ENCODE measurements around the gene MPP2. TPM values are rescaled to one million over a fixed set of nuclear protein-coding genes. Genes with fewer than 3 reads are reported as not detected.

Gene MPP2
- total and polyA plus RNA-seq, 2 of the 13 experiments (the other 11 are each of a cell fraction or from before 2014, with no cell fraction given) = 0.20 to 1.7 TPM

GRCh38 chr17:43938838-43939182 is 31.5 kb upstream of the MPP2 start:
- no peak overlapping the region for H3K4me3 ChIP-seq (replicated peaks in 1 of 3; ENCODE audit: insufficient read depth in 1 of 3, low read depth in 2 of 3, low read length in 3 of 3)
- H3K27me3 ChIP-seq (ENCODE audit: control insufficient read depth in 1 of 2, insufficient read depth in 2 of 2, low read length in 2 of 2) = peaks cover 18 to 76% of the 10 kb centered on the region in 2 experiments
- ATAC-seq (no peak), FAIRE-seq (no peak), DNase-seq (ENCODE audit: low spot score) (no peak)
- no peak overlapping the region for H3K27ac ChIP-seq (ENCODE audit: extremely low read length, insufficient read depth, low read length)
- WGBS (ENCODE audit: low lambda C conversion rate) = 18% methylated on average over 4 of the region's 6 CpGs
- no peaks in the 10 kb centered on the region for H3K36me3 ChIP-seq (replicated peaks in 1 of 2; ENCODE audit: control insufficient read depth in 1 of 2, insufficient read depth in 2 of 2, low read length in 2 of 2)
- ChIA-PET CTCF (ENCODE audit: low intra/inter-chr PET ratio, low total read pairs) (no interaction called here), POLR2A (interaction anchor here (0.7 kb wide), 1 partner anchor 100 kb away, joined by 5 read pairs; no protein-coding TSS in a partner anchor)
- peaks cover 5% of the 10 kb centered on the region for H3K4me1 ChIP-seq (ENCODE audit: insufficient read depth, low read length)
- intact Hi-C loops (cut with micrococcal nuclease; ENCODE audit: unreplicated experiment) (no loop called here), in situ Hi-C loops (cut with HindIII; ENCODE audit: extremely low pct_ligation_motif_present, low pct_unique_long_range_greater_than_20kb) (no loop called here)
- no peak for TF ChIP-seq MZF1 (CRISPR knock-in tag; IDR thresholded peaks at IDR 0.05; ENCODE audit: borderline replicate concordance)
- TF ChIP-seq ZBTB14 (CRISPR knock-in tag; IDR thresholded peaks at IDR 0.05) = 0 out of 2 replicates have a peak, but pooled peaks have one; percentile 0
- H3K9ac ChIP-seq (ENCODE audit: insufficient read depth, low read depth, low read length) = no peak overlapping the region
- H3K4me2 ChIP-seq (ENCODE audit: low read depth, low read length) = no peak overlapping the region
- no peaks in the 10 kb centered on the region for H3K9me3 ChIP-seq (ENCODE audit: low read length)
- H3K79me2 ChIP-seq (ENCODE audit: insufficient read depth, low read length) = no peaks in the 10 kb centered on the region
- H2AFZ ChIP-seq (ENCODE audit: low read length) = no peak overlapping the region
- no TSS peak for BruUV-seq (replicated peaks)
- H4K20me1 ChIP-seq (ENCODE audit: insufficient read depth, low read length) = no peaks in the 10 kb centered on the region

DNA sequence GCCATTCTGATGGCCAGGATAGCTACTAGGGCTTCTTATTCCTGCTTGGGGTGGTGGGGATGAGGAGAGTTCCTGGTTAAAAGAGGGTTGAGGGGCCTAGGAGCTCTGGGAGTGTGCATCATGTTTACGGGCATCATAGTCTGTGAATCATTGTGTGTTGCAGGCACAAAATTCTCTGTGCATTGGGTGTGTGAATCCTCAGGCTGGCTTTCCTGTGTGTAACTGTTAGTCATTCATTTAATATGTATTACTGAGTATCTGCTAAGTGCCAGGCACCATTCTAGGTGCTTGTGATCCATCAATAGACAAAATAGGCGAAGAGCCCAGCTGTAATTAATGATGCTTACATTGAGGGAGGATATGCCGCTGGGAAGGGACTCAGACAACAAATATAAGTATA is 29.1 kb upstream of the MPP2 start:
- no peak for DNase-seq (ENCODE audit: low spot score)
- H3K4me2 ChIP-seq (ENCODE audit: low read depth, low read length) = no peak overlapping the region
- H2AFZ ChIP-seq (ENCODE audit: low read length) = no peak overlapping the region
- no peak overlapping the region for H3K9ac ChIP-seq (ENCODE audit: insufficient read depth, low read depth, low read length)
- no peak overlapping the region for H3K27ac ChIP-seq (ENCODE audit: extremely low read length, insufficient read depth, low read length)
- no peak overlapping the region for H3K4me3 ChIP-seq (replicated peaks in 1 of 3; ENCODE audit: insufficient read depth in 1 of 3, low read depth in 2 of 3, low read length in 3 of 3)
- no peak for FAIRE-seq
- ATAC-seq = no peak
- H3K9me3 ChIP-seq (ENCODE audit: low read length) = no peaks in the 10 kb centered on the region
- CTCF ChIA-PET (ENCODE audit: low intra/inter-chr PET ratio, low total read pairs) = no interaction called here
- peaks cover 9 to 63% of the 10 kb centered on the region in 2 experiments for H3K27me3 ChIP-seq (ENCODE audit: control insufficient read depth in 1 of 2, insufficient read depth in 2 of 2, low read length in 2 of 2)
- in situ Hi-C loops (cut with HindIII; ENCODE audit: extremely low pct_ligation_motif_present, low pct_unique_long_range_greater_than_20kb) = no loop called here
- H4K20me1 ChIP-seq (ENCODE audit: insufficient read depth, low read length) = no peaks in the 10 kb centered on the region
- H3K4me1 ChIP-seq (ENCODE audit: insufficient read depth, low read length) = peaks cover 16% of the 10 kb centered on the region
- TF ChIP-seq ZNF12 (CRISPR knock-in tag; IDR thresholded peaks at IDR 0.05) (no peak), FOXK2 (IDR thresholded peaks at IDR 0.05) (no peak), SNAPC2 (CRISPR knock-in tag; IDR thresholded peaks at IDR 0.05) (no peak), ZNF24 (IDR thresholded peaks at IDR 0.05) (no peak), MXD1 (CRISPR knock-in tag; IDR thresholded peaks at IDR 0.05) (no peak), ZNF446 (CRISPR knock-in tag; IDR thresholded peaks at IDR 0.05) (no peak), TRIM24 (CRISPR knock-in tag; IDR thresholded peaks at IDR 0.05) (no peak), RARG (CRISPR knock-in tag; IDR thresholded peaks at IDR 0.05; ENCODE audit: low read depth) (no peak)
- TF ChIP-seq, protein P1, sequence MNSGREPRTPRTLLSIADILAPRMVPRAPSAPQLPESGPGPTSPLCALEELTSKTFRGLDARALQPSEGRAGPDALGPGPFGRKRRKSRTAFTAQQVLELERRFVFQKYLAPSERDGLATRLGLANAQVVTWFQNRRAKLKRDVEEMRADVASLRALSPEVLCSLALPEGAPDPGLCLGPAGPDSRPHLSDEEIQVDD (CRISPR knock-in tag; IDR thresholded peaks at IDR 0.05; ENCODE audit: borderline replicate concordance) = no peak
- BruUV-seq (replicated peaks) = no TSS peak
- POLR2A ChIA-PET = no interaction called here
- intact Hi-C loops (cut with micrococcal nuclease; ENCODE audit: unreplicated experiment) = no loop called here
- no peaks in the 10 kb centered on the region for H3K79me2 ChIP-seq (ENCODE audit: insufficient read depth, low read length)
- 64% methylated on average over 3 of the region's 3 CpGs for WGBS (ENCODE audit: low lambda C conversion rate)
- no peaks in the 10 kb centered on the region for H3K36me3 ChIP-seq (replicated peaks in 1 of 2; ENCODE audit: control insufficient read depth in 1 of 2, insufficient read depth in 2 of 2, low read length in 2 of 2)

Data from HepG2 (cell line).